ENCODE results near the gene HDAC4. TPM values are rescaled to one million over a fixed set of nuclear protein-coding genes. Genes with fewer than 3 reads are reported as not detected.

HDAC4 gene
- total and polyA plus RNA-seq, 2 experiments from 2014 or later: 9.3 to 10.8 TPM

GRCh38 chr2:239055756-239056493, 344.9 kb downstream of the HDAC4 start:
- H3K27me3 ChIP-seq: no peaks in the 10 kb centered on the region

DNA sequence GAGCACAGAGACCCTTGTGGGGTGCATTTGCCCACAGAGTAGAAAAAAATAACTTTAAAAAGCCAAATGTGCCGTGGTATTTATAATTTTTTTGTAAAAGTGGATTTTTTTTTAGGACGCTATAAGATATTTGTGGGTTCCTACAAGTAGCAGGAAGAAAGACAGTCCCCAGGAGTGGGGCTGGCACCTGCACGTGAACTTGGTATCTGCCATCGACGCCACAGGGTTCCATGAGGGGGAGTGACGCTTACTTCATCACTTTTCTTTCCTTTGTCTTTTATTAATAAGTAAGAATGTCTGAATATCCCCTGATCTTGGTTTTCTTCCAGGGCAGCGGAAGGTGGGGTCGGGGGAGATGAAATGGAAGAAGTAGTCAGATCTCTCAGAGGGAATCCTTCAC, 345.9 kb downstream of the HDAC4 start:
- Histone ChIP-seq H3K4me3 (no peak overlapping the region), H3K27ac (no peak overlapping the region), H2AFZ (no peak overlapping the region), H4K20me1 (ENCODE audit: insufficient read depth, poor library complexity, severe bottlenecking) (no peaks in the 10 kb centered on the region), H3K4me1 (ENCODE audit: insufficient read depth) (no peaks in the 10 kb centered on the region), H3K27me3 (no peaks in the 10 kb centered on the region), H3K4me2 (no peak overlapping the region), H3K9me2 (replicated peaks; ENCODE audit: insufficient read depth) (no peaks in the 10 kb centered on the region), H3K79me2 (no peaks in the 10 kb centered on the region), H3K9me3 (ENCODE audit: low read depth) (no peaks in the 10 kb centered on the region), H3K36me3 (replicated peaks; ENCODE audit: insufficient read depth, low read depth) (no peaks in the 10 kb centered on the region)
- TF ChIP-seq, protein P1, sequence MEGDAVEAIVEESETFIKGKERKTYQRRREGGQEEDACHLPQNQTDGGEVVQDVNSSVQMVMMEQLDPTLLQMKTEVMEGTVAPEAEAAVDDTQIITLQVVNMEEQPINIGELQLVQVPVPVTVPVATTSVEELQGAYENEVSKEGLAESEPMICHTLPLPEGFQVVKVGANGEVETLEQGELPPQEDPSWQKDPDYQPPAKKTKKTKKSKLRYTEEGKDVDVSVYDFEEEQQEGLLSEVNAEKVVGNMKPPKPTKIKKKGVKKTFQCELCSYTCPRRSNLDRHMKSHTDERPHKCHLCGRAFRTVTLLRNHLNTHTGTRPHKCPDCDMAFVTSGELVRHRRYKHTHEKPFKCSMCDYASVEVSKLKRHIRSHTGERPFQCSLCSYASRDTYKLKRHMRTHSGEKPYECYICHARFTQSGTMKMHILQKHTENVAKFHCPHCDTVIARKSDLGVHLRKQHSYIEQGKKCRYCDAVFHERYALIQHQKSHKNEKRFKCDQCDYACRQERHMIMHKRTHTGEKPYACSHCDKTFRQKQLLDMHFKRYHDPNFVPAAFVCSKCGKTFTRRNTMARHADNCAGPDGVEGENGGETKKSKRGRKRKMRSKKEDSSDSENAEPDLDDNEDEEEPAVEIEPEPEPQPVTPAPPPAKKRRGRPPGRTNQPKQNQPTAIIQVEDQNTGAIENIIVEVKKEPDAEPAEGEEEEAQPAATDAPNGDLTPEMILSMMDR (IDR thresholded peaks at IDR 0.05; ENCODE audit: poor library complexity): no peak
- no peak for TF ChIP-seq EZH2phosphoT487 (IDR thresholded peaks at IDR 0.05; ENCODE audit: low read depth, severe bottlenecking, unreplicated experiment)
- no peak for TF ChIP-seq EZH2 (IDR thresholded peaks at IDR 0.05; ENCODE audit: borderline replicate concordance)
- no peak for DNase-seq (ENCODE audit: low spot score)
- 98% methylated on average over 8 of the region's 8 CpGs for WGBS (ENCODE audit: low lambda C conversion rate, missing lambda C conversion rate)

More at GRCh38 chr2:239055756-239056493, 344.9 kb downstream of the HDAC4 start:
- TF ChIP-seq EZH2 (IDR thresholded peaks at IDR 0.05; ENCODE audit: borderline replicate concordance) (no peak), EZH2phosphoT487 (IDR thresholded peaks at IDR 0.05; ENCODE audit: low read depth, severe bottlenecking, unreplicated experiment) (no peak)
- TF ChIP-seq, protein P1 (IDR thresholded peaks at IDR 0.05; ENCODE audit: poor library complexity): no peak
- H3K4me1 ChIP-seq (ENCODE audit: insufficient read depth): no peaks in the 10 kb centered on the region
- no peaks in the 10 kb centered on the region for H3K36me3 ChIP-seq (replicated peaks; ENCODE audit: insufficient read depth, low read depth)
- H3K4me3 ChIP-seq: no peak overlapping the region
- H3K9me2 ChIP-seq (replicated peaks; ENCODE audit: insufficient read depth): no peaks in the 10 kb centered on the region
- 94% methylated on average over 20 of the region's 20 CpGs for WGBS (ENCODE audit: low lambda C conversion rate, missing lambda C conversion rate)
- H3K27ac ChIP-seq: no peak overlapping the region
- H2AFZ ChIP-seq: no peak overlapping the region
- no peaks in the 10 kb centered on the region for H3K79me2 ChIP-seq
- no peak overlapping the region for H3K4me2 ChIP-seq
- H3K9me3 ChIP-seq (ENCODE audit: low read depth): no peaks in the 10 kb centered on the region
- H4K20me1 ChIP-seq (ENCODE audit: insufficient read depth, poor library complexity, severe bottlenecking): no peaks in the 10 kb centered on the region
- DNase-seq (ENCODE audit: low spot score): no peak

DNA sequence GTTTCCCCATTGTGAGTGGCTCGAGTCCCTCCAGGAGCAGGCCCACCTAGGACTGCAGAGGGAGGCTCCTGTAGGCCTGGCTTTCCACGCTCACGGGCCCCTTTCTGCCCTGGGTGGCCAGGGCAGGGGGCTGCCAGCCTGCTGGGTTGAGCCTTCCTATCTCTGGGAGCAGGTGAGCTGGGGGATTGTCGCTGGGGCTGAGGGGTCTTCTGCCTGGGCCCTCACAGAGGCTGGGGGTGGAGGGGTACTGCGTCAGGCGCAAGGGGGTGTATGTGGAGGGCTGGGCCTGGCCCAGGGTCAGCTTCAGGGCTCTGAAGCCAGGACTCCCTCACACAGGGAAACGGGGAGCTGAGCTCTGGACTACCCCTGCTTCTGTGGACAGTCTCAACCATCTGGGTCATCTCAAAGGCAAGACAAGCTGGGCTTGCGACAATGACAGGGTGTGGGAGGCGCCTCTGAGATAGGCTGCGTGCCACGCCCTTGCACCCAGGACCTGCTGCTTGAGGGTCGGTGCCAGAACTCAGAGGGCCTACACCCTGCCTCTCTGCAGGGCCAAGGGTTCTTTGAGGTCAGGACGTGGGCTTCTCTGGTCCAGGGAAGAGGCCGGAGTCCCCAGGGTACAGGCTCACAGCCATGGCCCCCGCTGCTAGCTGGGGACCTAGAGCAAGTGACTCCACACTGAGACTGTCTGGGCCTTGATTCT, 346.9 kb downstream of the HDAC4 start:
- no peak overlapping the region for H3K27ac ChIP-seq
- DNase-seq (ENCODE audit: low spot score): no peak
- H3K27me3 ChIP-seq: no peaks in the 10 kb centered on the region
- no peaks in the 10 kb centered on the region for H3K36me3 ChIP-seq (replicated peaks; ENCODE audit: insufficient read depth, low read depth)
- H3K9me3 ChIP-seq (ENCODE audit: low read depth): no peaks in the 10 kb centered on the region
- H3K4me3 ChIP-seq: no peak overlapping the region
- H3K4me2 ChIP-seq: no peak overlapping the region
- 95% methylated on average over 15 of the region's 15 CpGs for WGBS (ENCODE audit: low lambda C conversion rate, missing lambda C conversion rate)
- no peaks in the 10 kb centered on the region for H3K79me2 ChIP-seq
- no peaks in the 10 kb centered on the region for H3K4me1 ChIP-seq (ENCODE audit: insufficient read depth)
- no peak overlapping the region for H2AFZ ChIP-seq
- H4K20me1 ChIP-seq (ENCODE audit: insufficient read depth, poor library complexity, severe bottlenecking): no peaks in the 10 kb centered on the region
- TF ChIP-seq, protein P1 (IDR thresholded peaks at IDR 0.05; ENCODE audit: poor library complexity): no peak
- TF ChIP-seq EZH2 (IDR thresholded peaks at IDR 0.05; ENCODE audit: borderline replicate concordance) (no peak), EZH2phosphoT487 (IDR thresholded peaks at IDR 0.05; ENCODE audit: low read depth, severe bottlenecking, unreplicated experiment) (no peak)
- no peaks in the 10 kb centered on the region for H3K9me2 ChIP-seq (replicated peaks; ENCODE audit: insufficient read depth)
